Gastrocnemius medialis (tissue), 4 donors: ENCODE measurements around the gene THSD7A. TPM values are rescaled to one million over a fixed set of nuclear protein-coding genes. Genes with fewer than 3 reads are reported as not detected.
A peak's percentile ranks its signal among the peaks of the same experiment; 100 is the strongest.

Experiments used
- ATAC-seq, 2 donors: fragments of 150-250 bp; one replicate each; pipeline ENCODE4 v1.9.1; 2016
- DNase-seq, 2 donors: peaks; one replicate each; pipeline ENCODE4 v3.0.0-alpha.2; 2019
- H3K27ac ChIP-seq, 4 donors: fragments of 200-600 bp; sonication (generic); 1 replicate in 1 of 4; 2 replicates in 3 of 4; pipeline ENCODE4 v1.5.1; 2016 to 2018; ENCODE audit warnings: mild to moderate bottlenecking in 2 of 4, moderate library complexity in 1 of 4
- H3K27me3 ChIP-seq, 3 donors: fragments of 200-600 bp; sonication (generic) in 2 of 3; 1 replicate in 1 of 3; 2 replicates in 2 of 3; pipeline versions ENCODE4 v1.5.1 to v1.6.0; 2016 to 2019; ENCODE audit warnings: mild to moderate bottlenecking in 1 of 3, moderate library complexity in 1 of 3
- H3K36me3 ChIP-seq, 2 donors: fragments of 200-600 bp; sonication (generic) in 1 of 2; one replicate each; pipeline ENCODE4 v1.5.1; 2017 to 2018
- H3K4me1 ChIP-seq, 2 donors: fragments of 200-600 bp; sonication (generic) in 1 of 2; one replicate each; pipeline ENCODE4 v1.5.1; 2016 to 2017; ENCODE audit warnings: mild to moderate bottlenecking in 2 of 2
- H3K4me3 ChIP-seq, 4 donors: fragments of 200-600 bp; sonication (generic) in 3 of 4; 1 replicate in 1 of 4; 2 replicates in 3 of 4; pipeline ENCODE4 v1.5.1; 2016 to 2019; ENCODE audit warnings: mild to moderate bottlenecking in 2 of 4
- H3K9me3 ChIP-seq, 3 donors: fragments of 200-600 bp; sonication (generic) in 2 of 3; 1 replicate in 1 of 3; 2 replicates in 2 of 3; pipeline ENCODE4 v1.5.1; 2016 to 2019
- CTCF ChIP-seq, 5 experiments: fragments of 450-650 bp in 3 of 5; fragments of 200-600 bp in 2 of 5; sonication (generic) in 2 of 5; IDR thresholded peaks in 4 of 5; conservative IDR thresholded peaks in 1 of 5; 1 replicate in 4 of 5; 2 replicates in 1 of 5; pipeline ENCODE4 v1.5.1; 2016 to 2019; ENCODE audit warnings: antibody characterized with exemption in 5 of 5, mild to moderate bottlenecking in 3 of 5, moderate library complexity in 3 of 5
- POLR2A ChIP-seq, 2 donors: fragments of 450-650 bp; IDR thresholded peaks; one replicate each; pipeline ENCODE4 v1.6.1; 2017; ENCODE audit warnings: antibody characterized with exemption in 2 of 2, mild to moderate bottlenecking in 2 of 2, moderate library complexity in 2 of 2
- in situ Hi-C, 4 donors: fragments of 200-750 bp; cut with MboI; loops; one replicate each; pipeline versions ENCODE4 v1.15.0 to v1.8.0; 2017; ENCODE audit warnings: low sequenced_read_pairs in 4 of 4
- intact Hi-C: fragments of 100-400 bp; cut with DNase I; formaldehyde crosslinking; loops from one replicate; pipeline ENCODE4 v1.15.1; 2023; ENCODE audit warnings: low total_unique reads
- total RNA-seq, 4 donors: library from RNA; depleted of rRNA; stranded (reverse); fragments of >200 nt; gene quantifications; one replicate each; pipeline versions ENCODE4 v1.1.0 to v1.2.3, GENCODE V29; 2016

Gene THSD7A
- total RNA-seq, 4 donors from 2014 or later: 0.36 to 0.78 (median 0.66) TPM

DNA sequence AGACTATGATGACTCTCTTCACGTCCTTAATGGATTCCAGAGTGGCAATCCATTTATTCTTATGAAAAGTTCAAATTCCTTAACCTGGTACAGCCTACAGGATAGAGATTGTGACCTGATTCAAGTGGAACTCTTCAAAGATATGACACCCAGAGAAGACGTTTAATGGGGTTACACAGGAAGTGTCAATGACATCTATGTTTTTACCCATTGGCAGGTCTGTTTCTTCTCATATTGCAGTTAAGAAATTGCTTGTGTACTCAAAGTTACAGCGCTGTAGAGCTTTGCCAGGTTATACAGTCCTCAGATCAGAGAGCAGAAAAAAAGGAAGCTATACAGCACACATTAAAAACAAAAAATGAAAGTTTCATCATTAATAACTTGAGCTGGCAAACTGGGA, 367.4 kb downstream of the THSD7A start:
- intact Hi-C loops (no loop called here), in situ Hi-C loops (no loop called here)
- ATAC-seq: no peak
- Histone ChIP-seq H3K36me3 (no peaks in the 10 kb centered on the region), H3K9me3 (no peaks in the 10 kb centered on the region), H3K4me3 (no peak overlapping the region), H3K4me1 (no peaks in the 10 kb centered on the region), H3K27me3 (no peaks in the 10 kb centered on the region), H3K27ac (no peak overlapping the region)
- no peak for TF ChIP-seq CTCF (IDR thresholded peaks at IDR 0.05 in 4 of 5, conservative IDR thresholded peaks at IDR 0.05 in 1 of 5)
- TF ChIP-seq POLR2A (IDR thresholded peaks at IDR 0.05): no peak
- no peak for DNase-seq

DNA sequence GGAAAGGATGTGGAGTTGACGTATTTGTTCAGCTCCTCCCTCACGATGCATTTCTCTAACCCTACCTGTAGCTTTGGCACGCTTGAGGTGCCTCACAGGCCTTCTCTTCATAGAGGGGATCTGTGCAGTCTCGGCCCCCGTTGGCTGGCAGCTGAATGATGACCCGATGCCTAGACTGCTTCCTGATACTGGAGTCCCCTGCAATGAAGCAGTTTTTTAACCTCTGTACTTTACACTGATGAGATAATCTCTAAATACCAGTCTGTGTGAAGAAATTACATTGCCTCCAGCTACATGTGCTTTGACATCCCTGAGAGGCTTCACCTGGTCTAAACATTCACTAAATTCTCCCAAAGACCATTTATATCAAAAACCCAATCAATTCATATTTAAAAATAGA, 370.1 kb downstream of the THSD7A start:
- no peaks in the 10 kb centered on the region for H3K27me3 ChIP-seq

GRCh38 chr7:11458736-11459483, 373.1 kb downstream of the THSD7A start:
- no peaks in the 10 kb centered on the region for H3K27me3 ChIP-seq
- no peaks in the 10 kb centered on the region for H3K9me3 ChIP-seq
- H3K27ac ChIP-seq: peak overlapping the region in 3 of 4 donors; percentile 29 to 41 (median 35)
- H3K36me3 ChIP-seq: no peaks in the 10 kb centered on the region
- H3K4me3 ChIP-seq: no peak overlapping the region
- ATAC-seq: peak; percentile 58 to 72
- intact Hi-C loops: no loop called here
- no peak for DNase-seq
- no peaks in the 10 kb centered on the region for H3K4me1 ChIP-seq
- TF ChIP-seq CTCF (IDR thresholded peaks at IDR 0.05 in 4 of 5, conservative IDR thresholded peaks at IDR 0.05 in 1 of 5) (no peak), POLR2A (IDR thresholded peaks at IDR 0.05) (no peak)
- in situ Hi-C loops: no loop called here

More for the DNA sequence above, 370.1 kb downstream of the THSD7A start:
- Histone ChIP-seq H3K4me1 (no peaks in the 10 kb centered on the region), H3K9me3 (no peaks in the 10 kb centered on the region), H3K4me3 (no peak overlapping the region), H3K36me3 (no peaks in the 10 kb centered on the region), H3K27ac (no peak overlapping the region)
- DNase-seq (no peak), ATAC-seq (no peak)
- intact Hi-C loops: no loop called here
- no peak for TF ChIP-seq POLR2A (IDR thresholded peaks at IDR 0.05)
- TF ChIP-seq CTCF (IDR thresholded peaks at IDR 0.05 in 4 of 5, conservative IDR thresholded peaks at IDR 0.05 in 1 of 5): no peak
- in situ Hi-C loops: no loop called here

DNA sequence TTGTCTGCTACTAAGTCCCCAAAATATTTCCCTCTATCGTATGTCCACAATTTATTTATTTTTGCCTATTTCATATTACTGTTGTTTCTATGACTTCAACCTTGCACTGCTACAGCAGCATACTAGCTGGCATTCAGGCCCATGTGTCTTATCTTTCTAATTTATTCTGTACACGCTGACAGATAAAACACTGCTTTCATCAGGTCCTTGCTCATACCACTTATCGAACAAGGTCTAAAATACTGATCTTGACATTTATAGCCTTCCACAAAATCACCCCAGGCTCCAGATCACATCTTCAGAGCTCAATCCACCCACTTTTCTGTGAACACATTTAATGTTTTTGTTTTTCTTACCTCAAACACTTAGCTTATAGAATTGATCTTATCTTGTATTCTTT, 374.6 kb downstream of the THSD7A start:
- in situ Hi-C loops (no loop called here), intact Hi-C loops (no loop called here)
- Histone ChIP-seq H3K9me3 (no peaks in the 10 kb centered on the region), H3K27ac (no peak overlapping the region), H3K36me3 (no peaks in the 10 kb centered on the region), H3K27me3 (no peaks in the 10 kb centered on the region), H3K4me3 (no peak overlapping the region), H3K4me1 (no peaks in the 10 kb centered on the region)
- TF ChIP-seq CTCF (IDR thresholded peaks at IDR 0.05 in 4 of 5, conservative IDR thresholded peaks at IDR 0.05 in 1 of 5): no peak
- TF ChIP-seq POLR2A (IDR thresholded peaks at IDR 0.05): no peak
- no peak for DNase-seq
- no peak for ATAC-seq

GRCh38 chr7:11456574-11456973, 375.4 kb downstream of the THSD7A start:
- DNase-seq: no peak
- in situ Hi-C loops: no loop called here
- Histone ChIP-seq H3K27me3 (no peaks in the 10 kb centered on the region), H3K27ac (no peak overlapping the region), H3K36me3 (no peaks in the 10 kb centered on the region), H3K9me3 (no peaks in the 10 kb centered on the region), H3K4me1 (no peaks in the 10 kb centered on the region), H3K4me3 (no peak overlapping the region)
- TF ChIP-seq CTCF (IDR thresholded peaks at IDR 0.05 in 4 of 5, conservative IDR thresholded peaks at IDR 0.05 in 1 of 5) (no peak), POLR2A (IDR thresholded peaks at IDR 0.05) (no peak)
- no peak for ATAC-seq
- intact Hi-C loops: no loop called here
